Gastrocnemius medialis (tissue), 4 donors: ENCODE data around the gene PICK1.

Experiments
- CTCF ChIP-seq, 5 experiments: fragments of 450-650 bp in 3 of 5; fragments of 200-600 bp in 2 of 5; sonication (generic) in 2 of 5; IDR thresholded peaks in 4 of 5; conservative IDR thresholded peaks in 1 of 5; 1 replicate in 4 of 5; 2 replicates in 1 of 5; pipeline ENCODE4 v1.5.1; 2016 to 2019; ENCODE audit warnings: antibody characterized with exemption in 5 of 5, mild to moderate bottlenecking in 3 of 5, moderate library complexity in 3 of 5
- POLR2A ChIP-seq, 2 donors: fragments of 450-650 bp; IDR thresholded peaks; one replicate each; pipeline ENCODE4 v1.6.1; 2017; ENCODE audit warnings: antibody characterized with exemption in 2 of 2, mild to moderate bottlenecking in 2 of 2, moderate library complexity in 2 of 2

GRCh38 chr22:38124236-38124974, 67.2 kb downstream of the PICK1 start:
- no peak for TF ChIP-seq POLR2A (IDR thresholded peaks at IDR 0.05)
- no peak for TF ChIP-seq CTCF (IDR thresholded peaks at IDR 0.05 in 4 of 5, conservative IDR thresholded peaks at IDR 0.05 in 1 of 5)
